ENCODE results near the gene LITAFD.
"Not testable (repeated sequence)": the region's sequence is repeated elsewhere in the genome, so short reads cannot be mapped to it uniquely, and the experiment has no call there.

- TF ChIP-seq RAD21 (IDR thresholded peaks at IDR 0.05; ENCODE audit: low read length); USF2 (IDR thresholded peaks at IDR 0.05; ENCODE audit: borderline replicate concordance, low read depth, low read length); CTCF (IDR thresholded peaks at IDR 0.05); EZH2phosphoT487 (IDR thresholded peaks at IDR 0.05; ENCODE audit: borderline replicate concordance, low read depth); USF1 (IDR thresholded peaks at IDR 0.05; ENCODE audit: borderline replicate concordance, low read depth); RFX5 (IDR thresholded peaks at IDR 0.05; ENCODE audit: low read length); MXI1 (IDR thresholded peaks at IDR 0.05; ENCODE audit: low read depth, low read length); FOXM1 (IDR thresholded peaks at IDR 0.05; ENCODE audit: low read depth); EP300 (IDR thresholded peaks at IDR 0.05; ENCODE audit: borderline replicate concordance in 1 of 2, low read depth in 1 of 2, low read length in 1 of 2); MAX (IDR thresholded peaks at IDR 0.05; ENCODE audit: low read depth); ZBTB33 (IDR thresholded peaks at IDR 0.05; ENCODE audit: borderline replicate concordance, low read depth); POLR2AphosphoS5 (IDR thresholded peaks at IDR 0.05; ENCODE audit: low read depth, low read length); TCF12 (IDR thresholded peaks at IDR 0.05): not testable (repeated sequence)
Observed at GRCh38 chr16:8836797-8837196, 45.4 kb upstream of the LITAFD start.
